ENCODE measurements around the gene TM2D1. TPM values are rescaled to one million over a fixed set of nuclear protein-coding genes. Genes with fewer than 3 reads are reported as not detected.
A peak's percentile ranks its signal among the peaks of the same experiment; 100 is the strongest.

The TM2D1 gene
- total and polyA plus RNA-seq, 8 donors: 5.4 to 24.0 (median 12.7) TPM

GRCh38 chr1:61655453-61655852, 69.5 kb downstream of the TM2D1 start:
- Histone ChIP-seq H3K27ac (no peak overlapping the region), H3K4me1 (no peaks in the 10 kb centered on the region), H3K9me3 (no peaks in the 10 kb centered on the region), H3K27me3 (no peaks in the 10 kb centered on the region), H3K4me3 (no peak overlapping the region), H3K36me3 (no peaks in the 10 kb centered on the region)
- intact Hi-C loops (cut with DNase I): no loop called here
- FAIRE-seq: no peak
- no peak for ATAC-seq
- DNase-seq: no peak
- 71 to 90% methylated on average over 3 of the region's 3 CpGs for WGBS, 2 donors
- no peak for TF ChIP-seq CTCF (IDR thresholded peaks at IDR 0.05)

- no peak for FAIRE-seq
- no peak for ATAC-seq
- no peaks in the 10 kb centered on the region for H3K36me3 ChIP-seq
- no peak for TF ChIP-seq CTCF (IDR thresholded peaks at IDR 0.05)
- no peaks in the 10 kb centered on the region for H3K27me3 ChIP-seq
- H3K4me1 ChIP-seq: no peaks in the 10 kb centered on the region
- no peak overlapping the region for H3K27ac ChIP-seq
- 90 to 94% methylated on average over 30 of the region's 30 CpGs for WGBS, 2 donors
- intact Hi-C loops (cut with DNase I): no loop called here
- no peaks in the 10 kb centered on the region for H3K9me3 ChIP-seq
- DNase-seq: no peak
- H3K4me3 ChIP-seq: no peak overlapping the region
Observed at GRCh38 chr1:61654067-61654466, 70.9 kb downstream of the TM2D1 start.

GRCh38 chr1:61648983-61649742, 75.8 kb downstream of the TM2D1 start:
- Histone ChIP-seq H3K36me3 (no peaks in the 10 kb centered on the region), H3K4me1 (no peaks in the 10 kb centered on the region), H3K27me3 (no peaks in the 10 kb centered on the region), H3K4me3 (no peak overlapping the region), H3K9me3 (no peaks in the 10 kb centered on the region), H3K27ac (no peak overlapping the region)
- no peak for ATAC-seq
- intact Hi-C loops (cut with DNase I): no loop called here
- no peak for FAIRE-seq
- TF ChIP-seq CTCF (IDR thresholded peaks at IDR 0.05): no peak
- DNase-seq: no peak
- 76 to 80% methylated on average over 5 of the region's 5 CpGs for WGBS, 2 donors

- no peak for TF ChIP-seq CTCF (IDR thresholded peaks at IDR 0.05)
- no peak for ATAC-seq
- peak; percentile 53 for FAIRE-seq
- no peaks in the 10 kb centered on the region for H3K36me3 ChIP-seq
- no peak for DNase-seq
- WGBS, 2 donors: 90 to 91% methylated on average over 2 of the region's 2 CpGs
- H3K27ac ChIP-seq: no peak overlapping the region
- no peaks in the 10 kb centered on the region for H3K27me3 ChIP-seq
- H3K9me3 ChIP-seq: no peaks in the 10 kb centered on the region
- H3K4me1 ChIP-seq: no peaks in the 10 kb centered on the region
- no peak overlapping the region for H3K4me3 ChIP-seq
- intact Hi-C loops (cut with DNase I): no loop called here
Observed at GRCh38 chr1:61647142-61647541, 77.8 kb downstream of the TM2D1 start.

- no peak for ATAC-seq
- no peak for FAIRE-seq
Observed at GRCh38 chr1:61645476-61645875, 79.5 kb downstream of the TM2D1 start.

More at GRCh38 chr1:61645476-61645875, 79.5 kb downstream of the TM2D1 start:
- Histone ChIP-seq H3K27ac (no peak overlapping the region), H3K4me1 (no peaks in the 10 kb centered on the region), H3K36me3 (no peaks in the 10 kb centered on the region), H3K4me3 (no peak overlapping the region), H3K9me3 (no peaks in the 10 kb centered on the region), H3K27me3 (no peaks in the 10 kb centered on the region)
- no peak for TF ChIP-seq CTCF (IDR thresholded peaks at IDR 0.05)
- intact Hi-C loops (cut with DNase I): no loop called here
- DNase-seq: no peak
- WGBS, 2 donors: 81 to 89% methylated on average over 4 of the region's 4 CpGs
